Measurements from ENCODE around the gene SNAPC4.

DNA sequence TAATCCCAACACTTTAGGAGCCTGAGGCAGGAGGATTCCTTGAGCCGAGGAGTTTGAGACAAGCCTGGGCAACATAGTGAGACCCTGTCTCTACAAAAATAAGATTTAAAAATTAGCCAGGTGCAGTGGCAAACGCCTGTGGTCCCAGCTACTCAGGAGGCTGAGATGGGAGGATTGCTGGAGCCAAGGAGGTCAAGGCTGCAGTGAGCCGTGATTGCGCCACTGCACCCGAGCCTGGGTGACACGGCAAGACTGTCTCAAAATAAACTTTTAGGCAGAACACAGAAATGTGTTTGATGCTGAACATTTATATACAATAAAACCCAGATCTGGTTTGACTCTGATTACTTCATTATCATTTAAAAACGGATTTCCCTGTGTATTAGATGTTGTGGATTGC lies 5.5 kb upstream of the SNAPC4 start:
- TF ChIP-seq TCF12 (IDR thresholded peaks at IDR 0.05; ENCODE audit: low read depth) (no peak), TAF1 (IDR thresholded peaks at IDR 0.05; ENCODE audit: low read depth) (no peak), CEBPB (IDR thresholded peaks at IDR 0.05) (no peak), YY1 (IDR thresholded peaks at IDR 0.05; ENCODE audit: low read depth) (no peak), NFIC (IDR thresholded peaks at IDR 0.05) (no peak), RAD21 (IDR thresholded peaks at IDR 0.05; ENCODE audit: low read depth) (no peak), FOXM1 (IDR thresholded peaks at IDR 0.05; ENCODE audit: borderline replicate concordance, low read depth) (no peak)
- TF ChIP-seq, protein P1, sequence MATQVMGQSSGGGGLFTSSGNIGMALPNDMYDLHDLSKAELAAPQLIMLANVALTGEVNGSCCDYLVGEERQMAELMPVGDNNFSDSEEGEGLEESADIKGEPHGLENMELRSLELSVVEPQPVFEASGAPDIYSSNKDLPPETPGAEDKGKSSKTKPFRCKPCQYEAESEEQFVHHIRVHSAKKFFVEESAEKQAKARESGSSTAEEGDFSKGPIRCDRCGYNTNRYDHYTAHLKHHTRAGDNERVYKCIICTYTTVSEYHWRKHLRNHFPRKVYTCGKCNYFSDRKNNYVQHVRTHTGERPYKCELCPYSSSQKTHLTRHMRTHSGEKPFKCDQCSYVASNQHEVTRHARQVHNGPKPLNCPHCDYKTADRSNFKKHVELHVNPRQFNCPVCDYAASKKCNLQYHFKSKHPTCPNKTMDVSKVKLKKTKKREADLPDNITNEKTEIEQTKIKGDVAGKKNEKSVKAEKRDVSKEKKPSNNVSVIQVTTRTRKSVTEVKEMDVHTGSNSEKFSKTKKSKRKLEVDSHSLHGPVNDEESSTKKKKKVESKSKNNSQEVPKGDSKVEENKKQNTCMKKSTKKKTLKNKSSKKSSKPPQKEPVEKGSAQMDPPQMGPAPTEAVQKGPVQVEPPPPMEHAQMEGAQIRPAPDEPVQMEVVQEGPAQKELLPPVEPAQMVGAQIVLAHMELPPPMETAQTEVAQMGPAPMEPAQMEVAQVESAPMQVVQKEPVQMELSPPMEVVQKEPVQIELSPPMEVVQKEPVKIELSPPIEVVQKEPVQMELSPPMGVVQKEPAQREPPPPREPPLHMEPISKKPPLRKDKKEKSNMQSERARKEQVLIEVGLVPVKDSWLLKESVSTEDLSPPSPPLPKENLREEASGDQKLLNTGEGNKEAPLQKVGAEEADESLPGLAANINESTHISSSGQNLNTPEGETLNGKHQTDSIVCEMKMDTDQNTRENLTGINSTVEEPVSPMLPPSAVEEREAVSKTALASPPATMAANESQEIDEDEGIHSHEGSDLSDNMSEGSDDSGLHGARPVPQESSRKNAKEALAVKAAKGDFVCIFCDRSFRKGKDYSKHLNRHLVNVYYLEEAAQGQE (IDR thresholded peaks at IDR 0.05; ENCODE audit: low read depth) = no peak
- TF ChIP-seq, protein P2, sequence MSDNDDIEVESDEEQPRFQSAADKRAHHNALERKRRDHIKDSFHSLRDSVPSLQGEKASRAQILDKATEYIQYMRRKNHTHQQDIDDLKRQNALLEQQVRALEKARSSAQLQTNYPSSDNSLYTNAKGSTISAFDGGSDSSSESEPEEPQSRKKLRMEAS (IDR thresholded peaks at IDR 0.05) = no peak
